ENCODE measurements around the gene OXSR1.

DNA sequence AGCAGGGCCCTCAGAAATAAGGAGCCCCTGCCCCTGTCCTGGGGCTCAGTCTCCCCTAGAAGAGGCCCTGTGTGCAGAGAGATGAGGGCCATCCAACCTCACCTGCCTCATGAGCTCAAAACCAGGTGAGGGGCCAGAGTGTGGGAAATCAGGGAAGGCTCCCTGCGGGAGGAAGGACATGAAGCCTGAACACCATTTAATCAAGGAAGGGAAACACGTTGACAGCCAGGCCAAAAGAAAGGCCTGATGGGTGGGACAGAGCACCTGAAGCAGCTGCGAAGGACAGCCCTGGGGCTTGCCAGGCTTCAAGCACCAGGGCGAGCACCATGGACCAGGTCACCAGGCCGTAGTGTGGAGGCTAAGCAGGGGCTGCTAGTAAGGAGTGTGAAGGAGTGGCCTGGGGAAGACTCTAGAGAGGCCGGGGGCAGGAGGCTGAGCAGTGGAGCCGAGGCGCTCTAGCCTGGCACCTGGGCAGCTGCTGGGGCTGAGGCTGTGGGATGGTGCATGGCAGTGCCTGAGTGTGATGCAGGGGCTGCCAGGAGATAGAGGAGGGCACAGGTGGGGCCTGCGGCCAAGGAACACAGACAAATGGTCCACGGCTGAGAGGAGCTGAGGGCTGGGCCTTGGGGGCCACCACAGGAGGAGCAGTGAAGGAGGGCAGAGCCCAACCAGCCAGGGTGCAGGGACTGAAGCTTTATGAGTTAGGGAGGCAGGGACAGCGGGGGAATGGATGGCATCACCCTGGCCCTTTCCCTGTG lies 44.5 kb upstream of the OXSR1 start:
- TF ChIP-seq, protein P1, sequence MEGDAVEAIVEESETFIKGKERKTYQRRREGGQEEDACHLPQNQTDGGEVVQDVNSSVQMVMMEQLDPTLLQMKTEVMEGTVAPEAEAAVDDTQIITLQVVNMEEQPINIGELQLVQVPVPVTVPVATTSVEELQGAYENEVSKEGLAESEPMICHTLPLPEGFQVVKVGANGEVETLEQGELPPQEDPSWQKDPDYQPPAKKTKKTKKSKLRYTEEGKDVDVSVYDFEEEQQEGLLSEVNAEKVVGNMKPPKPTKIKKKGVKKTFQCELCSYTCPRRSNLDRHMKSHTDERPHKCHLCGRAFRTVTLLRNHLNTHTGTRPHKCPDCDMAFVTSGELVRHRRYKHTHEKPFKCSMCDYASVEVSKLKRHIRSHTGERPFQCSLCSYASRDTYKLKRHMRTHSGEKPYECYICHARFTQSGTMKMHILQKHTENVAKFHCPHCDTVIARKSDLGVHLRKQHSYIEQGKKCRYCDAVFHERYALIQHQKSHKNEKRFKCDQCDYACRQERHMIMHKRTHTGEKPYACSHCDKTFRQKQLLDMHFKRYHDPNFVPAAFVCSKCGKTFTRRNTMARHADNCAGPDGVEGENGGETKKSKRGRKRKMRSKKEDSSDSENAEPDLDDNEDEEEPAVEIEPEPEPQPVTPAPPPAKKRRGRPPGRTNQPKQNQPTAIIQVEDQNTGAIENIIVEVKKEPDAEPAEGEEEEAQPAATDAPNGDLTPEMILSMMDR (IDR thresholded peaks at IDR 0.05 in 2 of 3, conservative IDR thresholded peaks at IDR 0.05 in 1 of 3; ENCODE audit: control insufficient read depth in 2 of 3, extremely low read depth in 1 of 3, insufficient read depth in 1 of 3, low read depth in 3 of 3, low read length in 3 of 3) = no peak
- TF ChIP-seq, protein P2, sequence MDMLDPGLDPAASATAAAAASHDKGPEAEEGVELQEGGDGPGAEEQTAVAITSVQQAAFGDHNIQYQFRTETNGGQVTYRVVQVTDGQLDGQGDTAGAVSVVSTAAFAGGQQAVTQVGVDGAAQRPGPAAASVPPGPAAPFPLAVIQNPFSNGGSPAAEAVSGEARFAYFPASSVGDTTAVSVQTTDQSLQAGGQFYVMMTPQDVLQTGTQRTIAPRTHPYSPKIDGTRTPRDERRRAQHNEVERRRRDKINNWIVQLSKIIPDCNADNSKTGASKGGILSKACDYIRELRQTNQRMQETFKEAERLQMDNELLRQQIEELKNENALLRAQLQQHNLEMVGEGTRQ (IDR thresholded peaks at IDR 0.05; ENCODE audit: borderline replicate concordance, low read depth, low read length) = no peak
- TF ChIP-seq KDM1A (IDR thresholded peaks at IDR 0.05; ENCODE audit: borderline replicate concordance) = no peak
- TF ChIP-seq, protein P3, sequence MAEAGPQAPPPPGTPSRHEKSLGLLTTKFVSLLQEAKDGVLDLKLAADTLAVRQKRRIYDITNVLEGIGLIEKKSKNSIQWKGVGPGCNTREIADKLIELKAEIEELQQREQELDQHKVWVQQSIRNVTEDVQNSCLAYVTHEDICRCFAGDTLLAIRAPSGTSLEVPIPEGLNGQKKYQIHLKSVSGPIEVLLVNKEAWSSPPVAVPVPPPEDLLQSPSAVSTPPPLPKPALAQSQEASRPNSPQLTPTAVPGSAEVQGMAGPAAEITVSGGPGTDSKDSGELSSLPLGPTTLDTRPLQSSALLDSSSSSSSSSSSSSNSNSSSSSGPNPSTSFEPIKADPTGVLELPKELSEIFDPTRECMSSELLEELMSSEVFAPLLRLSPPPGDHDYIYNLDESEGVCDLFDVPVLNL (IDR thresholded peaks at IDR 0.05; ENCODE audit: low read depth, low read length) = no peak
- no peak for TF ChIP-seq POLR2A (IDR thresholded peaks at IDR 0.05; ENCODE audit: low read depth, low read length)
- TF ChIP-seq HDGF (IDR thresholded peaks at IDR 0.05) = no peak
- TF ChIP-seq BRCA1 (IDR thresholded peaks at IDR 0.05; ENCODE audit: low read depth, low read length) = no peak
- no peak for TF ChIP-seq TCF7 (IDR thresholded peaks at IDR 0.05; ENCODE audit: borderline replicate concordance)
- TF ChIP-seq, protein P4, sequence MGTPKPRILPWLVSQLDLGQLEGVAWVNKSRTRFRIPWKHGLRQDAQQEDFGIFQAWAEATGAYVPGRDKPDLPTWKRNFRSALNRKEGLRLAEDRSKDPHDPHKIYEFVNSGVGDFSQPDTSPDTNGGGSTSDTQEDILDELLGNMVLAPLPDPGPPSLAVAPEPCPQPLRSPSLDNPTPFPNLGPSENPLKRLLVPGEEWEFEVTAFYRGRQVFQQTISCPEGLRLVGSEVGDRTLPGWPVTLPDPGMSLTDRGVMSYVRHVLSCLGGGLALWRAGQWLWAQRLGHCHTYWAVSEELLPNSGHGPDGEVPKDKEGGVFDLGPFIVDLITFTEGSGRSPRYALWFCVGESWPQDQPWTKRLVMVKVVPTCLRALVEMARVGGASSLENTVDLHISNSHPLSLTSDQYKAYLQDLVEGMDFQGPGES (IDR thresholded peaks at IDR 0.05) = no peak
- no peak for TF ChIP-seq SIN3A (IDR thresholded peaks at IDR 0.05; ENCODE audit: low read depth, low read length)
- TF ChIP-seq SMAD1 (IDR thresholded peaks at IDR 0.05; ENCODE audit: low read depth, partially characterized antibody) = no peak

Measured in GM12878 (cell line).